Kidney epithelial cell (primary cell): ENCODE data around the gene ATP8B2. TPM values are rescaled to one million over a fixed set of nuclear protein-coding genes. Genes with fewer than 3 reads are reported as not detected.

Experiments
- DNase-seq: peaks from one replicate; pipeline ENCODE4 v3.0.0-alpha.2; 2010; ENCODE audit warnings: low read depth
- H3K27me3 ChIP-seq: 2 replicates; pipeline ENCODE4 v1.6.0; 2011; ENCODE audit warnings: low read length; ENCODE audit not compliant: control insufficient read depth, insufficient read depth
- H3K36me3 ChIP-seq: 2 replicates; pipeline ENCODE4 v1.5.1; 2011; ENCODE audit warnings: low read length; ENCODE audit not compliant: control insufficient read depth, insufficient read depth
- H3K4me3 ChIP-seq: 2 replicates; pipeline ENCODE4 v1.5.1; 2011; ENCODE audit warnings: low read depth, mild to moderate bottlenecking, control low read depth, low read length
- CTCF ChIP-seq: IDR thresholded peaks from 2 replicates; pipeline ENCODE4 v1.5.1; 2011; ENCODE audit warnings: mild to moderate bottlenecking, moderate library complexity, low read length, control low read depth, inconsistent platforms; ENCODE audit not compliant: insufficient read depth, poor library complexity, severe bottlenecking
- total RNA-seq: library from RNA; depleted of rRNA; stranded (reverse); fragments of >200 nt; gene quantifications from 2 replicates; pipeline ENCODE4 v1.2.3, GENCODE V29; 2015

Gene ATP8B2
- total RNA-seq, 1 donor from 2014 or later: 45.2 TPM

DNA sequence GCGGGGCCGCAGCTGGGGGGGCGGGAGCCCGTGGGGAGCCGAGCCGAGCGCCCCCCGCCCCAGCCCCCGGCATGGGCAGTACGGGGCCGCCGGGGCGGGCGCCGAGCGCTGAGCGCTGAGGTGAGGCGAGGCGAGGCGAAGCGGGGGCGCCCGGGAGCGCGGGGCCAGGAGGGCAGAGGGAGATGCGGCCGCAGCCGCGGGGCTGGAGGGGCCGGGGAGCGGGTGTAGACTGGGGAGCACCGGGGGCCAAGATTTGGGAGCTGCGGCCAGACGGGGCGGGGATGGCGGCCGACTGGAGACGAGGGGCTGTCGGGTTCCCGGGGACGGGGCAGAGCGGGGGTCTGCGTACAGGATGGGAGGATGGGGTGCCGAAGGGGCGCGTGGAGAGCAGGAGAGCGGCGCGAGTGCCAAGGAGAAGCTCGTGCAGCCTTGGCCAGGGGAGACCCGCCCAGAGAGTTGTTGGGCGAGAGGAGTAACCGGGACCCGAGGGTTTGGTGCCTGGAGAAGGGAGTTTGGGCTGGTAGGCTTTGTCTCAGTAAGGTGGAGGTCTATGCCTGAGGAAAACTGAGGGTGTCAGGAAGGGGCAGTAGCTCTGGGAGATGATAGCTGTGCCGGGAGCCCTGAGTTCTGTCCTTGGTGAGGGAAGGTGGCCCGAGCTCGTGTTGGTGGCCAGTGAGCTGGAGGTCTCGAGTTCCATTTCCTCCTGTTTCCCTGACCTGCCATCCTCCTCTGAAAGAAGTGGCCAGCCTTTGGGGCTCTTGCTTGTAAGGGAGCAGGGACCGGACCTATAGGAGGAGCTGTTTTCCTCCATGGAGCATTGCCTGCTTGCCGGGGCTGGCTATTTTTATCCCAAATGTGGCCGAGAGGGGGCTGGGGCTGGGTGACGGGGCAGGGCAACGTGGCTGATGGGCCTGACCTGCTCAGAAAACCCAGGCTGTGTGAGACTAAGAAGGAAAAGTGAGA is 539 bp downstream of the ATP8B2 start:
- Histone ChIP-seq H3K36me3 (no peaks in the 10 kb centered on the region), H3K27me3 (peaks cover 20% of the 10 kb centered on the region), H3K4me3 (peak overlapping the region; percentile 75)
- TF ChIP-seq CTCF: peak; percentile 82
- peak; percentile 37 for DNase-seq

DNA sequence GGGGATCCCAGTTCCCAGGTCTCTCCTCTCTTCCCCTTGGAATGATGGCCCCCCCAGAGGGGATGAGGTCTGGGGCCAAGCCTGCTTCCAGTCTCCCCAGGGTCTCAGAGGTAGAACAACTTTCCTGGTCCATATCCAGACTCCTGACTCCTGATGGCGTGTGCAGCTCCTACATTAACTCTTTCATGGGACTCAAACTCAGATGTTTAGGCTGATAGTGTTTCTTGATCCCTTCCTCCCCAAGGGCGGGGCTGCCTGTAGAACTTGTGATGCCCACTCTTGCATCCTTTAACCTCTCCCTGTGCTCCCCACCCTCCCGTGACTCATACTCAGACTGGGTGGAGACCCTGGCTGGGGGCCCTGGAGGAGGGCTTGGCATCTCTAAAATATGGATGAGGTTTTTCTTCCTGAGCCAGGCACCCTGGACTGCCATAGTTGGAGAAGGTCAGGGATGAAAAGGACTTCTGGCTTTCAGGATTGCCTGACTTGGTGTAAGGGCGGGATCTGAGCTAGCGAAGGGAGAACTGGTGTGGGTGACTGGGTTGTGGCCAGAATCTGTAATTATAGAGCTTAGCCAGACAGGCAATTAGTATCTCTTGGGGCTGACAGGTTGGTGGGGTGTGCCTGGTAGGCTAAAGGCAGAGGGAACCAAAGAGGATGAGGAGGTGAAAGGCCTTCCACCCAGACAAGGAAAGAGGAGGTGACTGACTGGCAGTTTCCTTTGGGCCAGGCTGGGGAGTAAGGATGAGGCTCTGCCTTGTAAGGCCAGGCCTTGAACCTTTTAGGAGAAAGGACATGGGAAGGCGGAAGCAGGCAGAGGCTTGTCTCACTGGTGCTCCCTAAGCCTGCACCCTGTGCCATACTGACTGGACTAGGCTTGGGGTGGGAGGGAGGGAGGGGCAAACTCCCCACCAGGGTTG is 1.5 kb downstream of the ATP8B2 start:
- Histone ChIP-seq H3K4me3 (peak overlapping the region; percentile 75), H3K27me3 (peaks cover 17% of the 10 kb centered on the region), H3K36me3 (no peaks in the 10 kb centered on the region)
- DNase-seq: no peak
- TF ChIP-seq CTCF: no peak

- DNase-seq: no peak
- peak overlapping the region; percentile 32 for H3K4me3 ChIP-seq
- H3K27me3 ChIP-seq: peaks cover 10% of the 10 kb centered on the region
- peaks cover 1% of the 10 kb centered on the region for H3K36me3 ChIP-seq
- no peak for TF ChIP-seq CTCF
Observed at GRCh38 chr1:154327466-154328317, 2.4 kb downstream of the ATP8B2 start.

DNA sequence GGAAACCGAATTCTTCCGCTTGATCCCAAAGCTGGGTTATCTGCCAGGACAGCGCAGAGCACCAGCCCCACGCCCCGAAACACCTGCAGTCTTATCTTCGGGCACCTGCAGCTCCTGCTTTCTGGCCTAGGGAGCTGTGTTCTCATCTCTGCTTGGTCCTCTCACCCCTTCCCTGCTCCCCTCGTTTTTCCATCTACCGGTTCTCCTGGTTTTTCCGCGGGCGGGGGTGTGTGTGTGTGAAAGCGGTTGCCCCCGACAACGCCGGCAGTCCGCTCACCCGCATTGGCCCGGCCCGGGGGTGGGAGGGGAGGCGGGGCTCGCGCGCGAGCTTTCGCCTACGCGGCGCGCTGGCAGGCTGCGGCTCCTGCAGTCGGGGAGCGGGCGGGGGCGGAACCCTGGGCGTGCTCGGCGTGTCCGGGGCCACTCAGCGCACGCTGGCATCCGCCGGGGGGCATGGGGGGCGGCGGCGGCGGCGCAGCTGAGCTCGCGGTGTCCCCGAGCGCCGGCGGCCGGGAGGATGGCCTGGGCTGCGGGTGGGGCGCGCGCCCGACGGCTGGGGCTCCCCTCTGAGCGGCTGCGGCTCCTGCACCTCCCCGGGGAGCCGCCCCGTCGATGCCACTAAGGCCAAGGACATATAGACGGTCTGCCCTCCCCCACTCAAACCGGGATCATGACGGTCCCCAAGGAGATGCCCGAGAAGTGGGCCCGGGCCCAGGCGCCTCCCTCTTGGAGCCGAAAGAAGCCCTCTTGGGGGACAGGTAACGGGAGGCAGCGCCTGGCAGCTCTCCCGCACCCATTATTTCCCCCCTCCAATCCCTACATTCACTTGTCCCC is 3.2 kb downstream of the ATP8B2 start:
- DNase-seq: no peak
- Histone ChIP-seq H3K36me3 (peaks cover 1% of the 10 kb centered on the region), H3K4me3 (peak overlapping the region; percentile 32), H3K27me3 (peaks cover 1% of the 10 kb centered on the region)
- no peak for TF ChIP-seq CTCF

- no peak for DNase-seq
- H3K36me3 ChIP-seq: peaks cover 1% of the 10 kb centered on the region
- peak; percentile 25 for TF ChIP-seq CTCF
- no peaks in the 10 kb centered on the region for H3K27me3 ChIP-seq
- no peak overlapping the region for H3K4me3 ChIP-seq
Observed at GRCh38 chr1:154329152-154329521, 3.8 kb downstream of the ATP8B2 start.
